ENCODE results near the gene HIF1AN. TPM values are rescaled to one million over a fixed set of nuclear protein-coding genes. Genes with fewer than 3 reads are reported as not detected.

HIF1AN gene
- total RNA-seq, 3 donors from 2014 or later (not counting 1 experiment from before 2014, with no cell fraction given), result 52.0 to 66.4 (median 58.7) TPM

- intact Hi-C loops (cut with micrococcal nuclease), result no loop called here
Measured at GRCh38 chr10:100531761-100532160, 4.0 kb upstream of the HIF1AN start.

GRCh38 chr10:100534726-100535125 lies 1.0 kb upstream of the HIF1AN start:
- no peaks in the 10 kb centered on the region for H3K9me3 ChIP-seq (ENCODE audit: control insufficient read depth, insufficient read depth, low read length)
- Mint-ChIP-seq H3K9me3 (no peaks in the 10 kb centered on the region), H3K27ac (no peak overlapping the region), H3K4me3 (peak overlapping the region; percentile 40), H3K27me3 (ENCODE audit: low read depth in 2 of 2) (no peaks in the 10 kb centered on the region), H3K4me1 (peaks cover 13 to 25% of the 10 kb centered on the region in 2 donors), H3K36me3 (no peaks in the 10 kb centered on the region)
- ATAC-seq (no peak), DNase-seq (no peak)
- H3K27ac ChIP-seq (ENCODE audit: low read length), result no peak overlapping the region
- 92% methylated on average over 2 of the region's 2 CpGs for WGBS (ENCODE audit: insufficient coverage)
- no peaks in the 10 kb centered on the region for H3K27me3 ChIP-seq (ENCODE audit: control insufficient read depth, insufficient read depth, low read length)
- intact Hi-C loops (cut with micrococcal nuclease), result loop anchor here (5.0 kb wide), 1 partner anchor 162 kb away; no protein-coding TSS in a partner anchor
- peaks cover 11% of the 10 kb centered on the region for H3K36me3 ChIP-seq (ENCODE audit: control insufficient read depth, insufficient read depth, low read length)
- TF ChIP-seq CTCF (IDR thresholded peaks at IDR 0.05), result no peak
- no peak overlapping the region for H3K4me3 ChIP-seq (ENCODE audit: low read length)
- H3K4me1 ChIP-seq (ENCODE audit: control insufficient read depth, insufficient read depth, low read length), result peaks cover 24% of the 10 kb centered on the region

More at GRCh38 chr10:100531761-100532160, 4.0 kb upstream of the HIF1AN start:
- peaks cover 33% of the 10 kb centered on the region for H3K4me1 ChIP-seq (ENCODE audit: control insufficient read depth, insufficient read depth, low read length)
- no peaks in the 10 kb centered on the region for H3K27me3 ChIP-seq (ENCODE audit: control insufficient read depth, insufficient read depth, low read length)
- H3K9me3 ChIP-seq (ENCODE audit: control insufficient read depth, insufficient read depth, low read length), result no peaks in the 10 kb centered on the region
- TF ChIP-seq CTCF (IDR thresholded peaks at IDR 0.05), result no peak
- no peaks in the 10 kb centered on the region for H3K27me3 Mint-ChIP-seq (ENCODE audit: low read depth in 2 of 2)
- peak overlapping the region; percentile 65 for H3K4me3 Mint-ChIP-seq
- H3K4me1 Mint-ChIP-seq, result peaks cover 27 to 28% of the 10 kb centered on the region in 2 donors
- H3K4me3 ChIP-seq (ENCODE audit: low read length), result no peak overlapping the region
- peak overlapping the region; percentile 65 to 76 for H3K27ac Mint-ChIP-seq
- H3K36me3 Mint-ChIP-seq, result no peaks in the 10 kb centered on the region
- ATAC-seq (no peak), DNase-seq (no peak)
- no peak overlapping the region for H3K27ac ChIP-seq (ENCODE audit: low read length)
- peaks cover 2% of the 10 kb centered on the region for H3K36me3 ChIP-seq (ENCODE audit: control insufficient read depth, insufficient read depth, low read length)
- H3K9me3 Mint-ChIP-seq, result no peaks in the 10 kb centered on the region

- peak in 1 of 3 donors; percentile 1 for ATAC-seq
- H3K4me1 Mint-ChIP-seq, result peaks cover 7 to 19% of the 10 kb centered on the region in 2 donors
- intact Hi-C loops (cut with micrococcal nuclease), result loop anchor here (5.0 kb wide), 1 partner anchor 163 kb away; no protein-coding TSS in a partner anchor
- no peak for TF ChIP-seq CTCF (IDR thresholded peaks at IDR 0.05)
- peaks cover 18% of the 10 kb centered on the region for H3K4me1 ChIP-seq (ENCODE audit: control insufficient read depth, insufficient read depth, low read length)
- H3K9me3 ChIP-seq (ENCODE audit: control insufficient read depth, insufficient read depth, low read length), result no peaks in the 10 kb centered on the region
- no peak overlapping the region for H3K27ac Mint-ChIP-seq
- H3K27ac ChIP-seq (ENCODE audit: low read length), result peak overlapping the region; percentile 68
- peak overlapping the region; percentile 76 for H3K4me3 ChIP-seq (ENCODE audit: low read length)
- H3K9me3 Mint-ChIP-seq, result no peaks in the 10 kb centered on the region
- no peaks in the 10 kb centered on the region for H3K36me3 Mint-ChIP-seq
- 48% methylated on average over 4 of the region's 4 CpGs for WGBS (ENCODE audit: insufficient coverage)
- DNase-seq, result no peak
- H3K36me3 ChIP-seq (ENCODE audit: control insufficient read depth, insufficient read depth, low read length), result peaks cover 12% of the 10 kb centered on the region
- H3K27me3 Mint-ChIP-seq (ENCODE audit: low read depth in 2 of 2), result no peaks in the 10 kb centered on the region
- H3K27me3 ChIP-seq (ENCODE audit: control insufficient read depth, insufficient read depth, low read length), result no peaks in the 10 kb centered on the region
- H3K4me3 Mint-ChIP-seq, result no peak overlapping the region
Measured at GRCh38 chr10:100535338-100535714, 417 bp upstream of the HIF1AN start.

GRCh38 chr10:100537475-100537874 lies 1.7 kb downstream of the HIF1AN start:
- H3K36me3 ChIP-seq (ENCODE audit: control insufficient read depth, insufficient read depth, low read length), result peaks cover 24% of the 10 kb centered on the region
- DNase-seq (no peak), ATAC-seq (no peak)
- TF ChIP-seq CTCF (IDR thresholded peaks at IDR 0.05), result no peak
- H3K4me3 ChIP-seq (ENCODE audit: low read length), result no peak overlapping the region
- Mint-ChIP-seq H3K27ac (no peak overlapping the region), H3K9me3 (no peaks in the 10 kb centered on the region), H3K4me1 (peaks cover 0 to 13% of the 10 kb centered on the region in 2 donors), H3K4me3 (peak overlapping the region; percentile 66), H3K27me3 (ENCODE audit: low read depth in 2 of 2) (no peaks in the 10 kb centered on the region), H3K36me3 (no peaks in the 10 kb centered on the region)
- H3K9me3 ChIP-seq (ENCODE audit: control insufficient read depth, insufficient read depth, low read length), result no peaks in the 10 kb centered on the region
- peaks cover 14% of the 10 kb centered on the region for H3K4me1 ChIP-seq (ENCODE audit: control insufficient read depth, insufficient read depth, low read length)
- WGBS (ENCODE audit: insufficient coverage), result 96% methylated on average over 4 of the region's 4 CpGs
- intact Hi-C loops (cut with micrococcal nuclease), result loop anchor here (5.0 kb wide), 1 partner anchor 165 kb away; no protein-coding TSS in a partner anchor
- no peak overlapping the region for H3K27ac ChIP-seq (ENCODE audit: low read length)
- H3K27me3 ChIP-seq (ENCODE audit: control insufficient read depth, insufficient read depth, low read length), result no peaks in the 10 kb centered on the region
